Aorta (tissue), 5 donors: ENCODE data around the gene QDPR. TPM values are rescaled to one million over a fixed set of nuclear protein-coding genes. Genes with fewer than 3 reads are reported as not detected.

Experiments
- ATAC-seq: fragments of 200-7000 bp; cut with Tn5 transposase; one replicate; pipeline ENCODE4 v1.9.1; 2022; ENCODE audit warnings: moderate library complexity; ENCODE audit not compliant: low FRiP score
- DNase-seq, 2 donors: peaks; one replicate each; pipeline ENCODE4 v3.0.0-alpha.2; 2020
- H3K27ac ChIP-seq, 2 donors: one replicate each; pipeline ENCODE4 v1.5.1; 2013; ENCODE audit warnings: low read length in 2 of 2, mild to moderate bottlenecking in 2 of 2, moderate library complexity in 2 of 2, control low read depth in 1 of 2, inconsistent platforms in 1 of 2, low read depth in 1 of 2
- H3K27me3 ChIP-seq, 2 donors: one replicate each; pipeline ENCODE4 v1.6.1; 2013; ENCODE audit warnings: control low read depth in 1 of 2, low read length in 1 of 2, mild to moderate bottlenecking in 1 of 2, moderate library complexity in 1 of 2; ENCODE audit not compliant: insufficient read depth in 2 of 2, control insufficient read depth in 1 of 2
- H3K36me3 ChIP-seq, 2 donors: one replicate each; pipeline ENCODE4 v1.6.1; 2013; ENCODE audit warnings: control low read depth in 1 of 2, low read length in 1 of 2, mild to moderate bottlenecking in 1 of 2; ENCODE audit not compliant: insufficient read depth in 2 of 2, control insufficient read depth in 1 of 2
- H3K4me1 ChIP-seq, 2 donors: one replicate each; pipeline ENCODE4 v1.6.1; 2013; ENCODE audit warnings: low read length in 2 of 2, control low read depth in 1 of 2, mild to moderate bottlenecking in 1 of 2, moderate library complexity in 1 of 2; ENCODE audit not compliant: insufficient read depth in 2 of 2, control insufficient read depth in 1 of 2
- H3K4me3 ChIP-seq, 2 donors: one replicate each; pipeline ENCODE4 v1.5.1; 2013; ENCODE audit warnings: low read length in 2 of 2, control low read depth in 1 of 2, mild to moderate bottlenecking in 1 of 2
- H3K9me3 ChIP-seq: one replicate; pipeline ENCODE4 v1.6.1; 2013; ENCODE audit warnings: mild to moderate bottlenecking, low read length; ENCODE audit not compliant: control insufficient read depth
- WGBS, 2 donors: extraction: QIAGEN DNeasy Blood & Tissue Kit; methylation state at CpG; one replicate each; pipeline ENCODE4 v1.1.7; 2013; 5-methylcytosine and 5-hydroxymethylcytosine counted together
- intact Hi-C, 2 donors: fragments of 100-400 bp; cut with DNase I; formaldehyde crosslinking; loops; one replicate each; pipeline versions ENCODE4 v1.14.2 to v1.15.0; 2022
- long read RNA-seq, 2 donors: library from polyadenylated mRNA; unstranded; transcript quantifications; one replicate each; pipeline ENCODE4 v2.0.0, GENCODE V29; 2020 to 2021
- polyA plus RNA-seq, 2 donors: library from polyadenylated mRNA; stranded (reverse); fragments of 200-250 nt; gene quantifications; one replicate each; pipeline ENCODE4 v1.2.3, GENCODE V29; 2013
- total RNA-seq, 2 donors: library from RNA; stranded (reverse); fragmentation: NEBNext Ultra II Directional; extraction: Animal tissue kit (Norgen Biotek cat#: 25700); gene quantifications; one replicate each; pipeline ENCODE4 v1.2.1, GENCODE V29; 2021
- donor health status: healthy with polysubstance abuse.
- donor health status: Bipolar disorder and iron deficiency.
- donor health status: DM: no; HTN: no; CAD: no.
- donor health status: DM: no; HTN: no; CAD: no.
- donor health status: DM: yes; HTN: yes; CAD: no.

Gene QDPR
- 10 to 100 TPM; 15.6 to 22.7 TPM for total RNA-seq
- 10 to 100 TPM; 21.6 to 24.8 TPM for polyA plus RNA-seq
- long read RNA-seq, donor 1, transcript QDPR-201 (7 exons, 1,648 nt): major isoform, 69 of 83 reads
- long read RNA-seq, donor 1, partial matches to known transcripts: 1 of 83 reads
- long read RNA-seq, donor 1, other reads (novel, unspliced or antisense): 6 of 83 reads
- long read RNA-seq, donor 2, transcript QDPR-201 (7 exons, 1,648 nt): major isoform, 12 of 22 reads
- long read RNA-seq, donor 2, partial matches to known transcripts: 2 of 22 reads
- long read RNA-seq, donor 2, other reads (novel, unspliced or antisense): 3 of 22 reads

- peak; percentile 91 to 94 for DNase-seq
- WGBS, 2 donors: 1% methylated on average over 52 to 65 of the region's 65 CpGs
- Histone ChIP-seq H3K27me3 (no peaks in the 10 kb centered on the region), H3K27ac (peak within 1 kb of the TSS in 1 of 2 donors; percentile 53), H3K36me3 (peaks cover 0 to 1% of the 10 kb centered on the region in 2 donors), H3K4me1 (no peaks in the 10 kb centered on the region), H3K9me3 (no peaks in the 10 kb centered on the region), H3K4me3 (peak within 1 kb of the TSS; percentile 30 to 61)
- intact Hi-C loops: loop anchor here in 1 of 2 donors (5.0 kb wide), 1 partner anchor 65 kb away; the partner anchor contains the start of gene LAP3
- ATAC-seq: peak; percentile 94
These were observed at the start of gene QDPR for GRCh38 chr4:17511950-17512795. Gene QDPR (minus strand): TSS chr4:17512090. CDS start chr4:17512054, 36 bp downstream.

- 80 to 86% methylated on average over 8 of the region's 8 CpGs for WGBS, 2 donors
- Histone ChIP-seq H3K27ac (no peak overlapping the region), H3K4me1 (no peaks in the 10 kb centered on the region), H3K27me3 (no peaks in the 10 kb centered on the region), H3K36me3 (no peaks in the 10 kb centered on the region), H3K9me3 (no peaks in the 10 kb centered on the region), H3K4me3 (no peak overlapping the region)
- intact Hi-C loops: no loop called here
- ATAC-seq: no peak
- no peak for DNase-seq
These were observed 49.5 kb upstream of the QDPR start for GRCh38 chr4:17561195-17561909.

GRCh38 chr4:17560065-17560673 is 48.3 kb upstream of the QDPR start:
- ATAC-seq (no peak), DNase-seq (no peak)
- whole genome bisulfite sequencing, 2 donors: 81 to 85% methylated on average over 6 of the region's 6 CpGs
- intact Hi-C loops: no loop called here
- Histone ChIP-seq H3K4me1 (no peaks in the 10 kb centered on the region), H3K36me3 (no peaks in the 10 kb centered on the region), H3K27me3 (no peaks in the 10 kb centered on the region), H3K27ac (no peak overlapping the region), H3K9me3 (no peaks in the 10 kb centered on the region), H3K4me3 (no peak overlapping the region)

- DNase-seq: no peak
- intact Hi-C loops: no loop called here
These were observed 47.8 kb upstream of the QDPR start for GRCh38 chr4:17559709-17560048.

GRCh38 chr4:17558941-17559708 is 47.2 kb upstream of the QDPR start:
- no peak overlapping the region for H3K27ac ChIP-seq
- whole genome bisulfite sequencing, 2 donors: 89 to 90% methylated on average over 4 of the region's 4 CpGs
- intact Hi-C loops: no loop called here
- no peaks in the 10 kb centered on the region for H3K9me3 ChIP-seq
- no peaks in the 10 kb centered on the region for H3K36me3 ChIP-seq
- H3K4me3 ChIP-seq: no peak overlapping the region
- no peak for ATAC-seq
- no peaks in the 10 kb centered on the region for H3K4me1 ChIP-seq
- no peaks in the 10 kb centered on the region for H3K27me3 ChIP-seq
- no peak for DNase-seq

More at GRCh38 chr4:17559709-17560048, 47.8 kb upstream of the QDPR start:
- Histone ChIP-seq H3K27me3 (no peaks in the 10 kb centered on the region), H3K27ac (no peak overlapping the region), H3K36me3 (no peaks in the 10 kb centered on the region), H3K9me3 (no peaks in the 10 kb centered on the region), H3K4me3 (no peak overlapping the region), H3K4me1 (no peaks in the 10 kb centered on the region)
- ATAC-seq: no peak
- WGBS, 2 donors: 93 to 94% methylated on average over 3 of the region's 3 CpGs

- Histone ChIP-seq H3K9me3 (no peaks in the 10 kb centered on the region), H3K27me3 (no peaks in the 10 kb centered on the region), H3K27ac (no peak overlapping the region), H3K4me3 (no peak overlapping the region), H3K4me1 (no peaks in the 10 kb centered on the region), H3K36me3 (no peaks in the 10 kb centered on the region)
- ATAC-seq (no peak), DNase-seq (no peak)
- intact Hi-C loops: no loop called here
- WGBS, 2 donors: 78 to 79% methylated on average over 5 of the region's 5 CpGs
These were observed 46.0 kb upstream of the QDPR start for GRCh38 chr4:17557880-17558279.

- Histone ChIP-seq H3K9me3 (no peaks in the 10 kb centered on the region), H3K27me3 (no peaks in the 10 kb centered on the region), H3K27ac (no peak overlapping the region), H3K4me3 (no peak overlapping the region), H3K4me1 (no peaks in the 10 kb centered on the region), H3K36me3 (no peaks in the 10 kb centered on the region)
- intact Hi-C loops: no loop called here
- DNase-seq (no peak), ATAC-seq (no peak)
These were observed 44.6 kb upstream of the QDPR start for GRCh38 chr4:17556498-17556897.

- WGBS, 2 donors: 67 to 75% methylated on average over 4 of the region's 4 CpGs
- H3K9me3 ChIP-seq: no peaks in the 10 kb centered on the region
- no peaks in the 10 kb centered on the region for H3K27me3 ChIP-seq
- DNase-seq (no peak), ATAC-seq (no peak)
- H3K27ac ChIP-seq: no peak overlapping the region
- intact Hi-C loops: no loop called here
- H3K4me3 ChIP-seq: no peak overlapping the region
- H3K36me3 ChIP-seq: no peaks in the 10 kb centered on the region
- H3K4me1 ChIP-seq: no peaks in the 10 kb centered on the region
These were observed 42.7 kb upstream of the QDPR start for GRCh38 chr4:17554568-17554967.
